NCI-H69 (cell line): ENCODE data around the gene SEC24A.
"Not testable (repeated sequence)": the region's sequence is repeated elsewhere in the genome, so short reads cannot be mapped to it uniquely, and the experiment has no call there.

Source experiments
- DNase-seq: peaks from one replicate; lab custom pipeline; 2025; lab: John Stamatoyannopoulos, UW

The SEC24A gene

GRCh38 chr5:134749415-134749814 is 100.8 kb downstream of the SEC24A start:
- no peak for DNase-seq

DNA sequence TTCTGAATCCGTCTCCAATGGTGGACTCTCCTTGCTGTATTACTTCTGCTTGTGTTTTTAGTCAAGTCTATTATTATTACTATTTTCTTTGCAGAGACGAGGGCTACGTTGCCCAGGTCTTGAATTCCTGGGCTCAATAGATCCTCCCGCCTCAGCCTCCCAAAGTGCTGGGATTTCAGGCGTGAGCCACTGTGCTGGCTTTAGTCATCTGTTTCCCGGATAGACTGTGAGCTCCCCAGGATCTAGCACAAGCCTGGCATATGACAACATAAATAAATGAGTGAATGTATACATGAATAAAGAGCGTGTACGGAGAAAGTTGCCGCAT is 109.6 kb downstream of the SEC24A start:
- DNase-seq, result no peak

DNA sequence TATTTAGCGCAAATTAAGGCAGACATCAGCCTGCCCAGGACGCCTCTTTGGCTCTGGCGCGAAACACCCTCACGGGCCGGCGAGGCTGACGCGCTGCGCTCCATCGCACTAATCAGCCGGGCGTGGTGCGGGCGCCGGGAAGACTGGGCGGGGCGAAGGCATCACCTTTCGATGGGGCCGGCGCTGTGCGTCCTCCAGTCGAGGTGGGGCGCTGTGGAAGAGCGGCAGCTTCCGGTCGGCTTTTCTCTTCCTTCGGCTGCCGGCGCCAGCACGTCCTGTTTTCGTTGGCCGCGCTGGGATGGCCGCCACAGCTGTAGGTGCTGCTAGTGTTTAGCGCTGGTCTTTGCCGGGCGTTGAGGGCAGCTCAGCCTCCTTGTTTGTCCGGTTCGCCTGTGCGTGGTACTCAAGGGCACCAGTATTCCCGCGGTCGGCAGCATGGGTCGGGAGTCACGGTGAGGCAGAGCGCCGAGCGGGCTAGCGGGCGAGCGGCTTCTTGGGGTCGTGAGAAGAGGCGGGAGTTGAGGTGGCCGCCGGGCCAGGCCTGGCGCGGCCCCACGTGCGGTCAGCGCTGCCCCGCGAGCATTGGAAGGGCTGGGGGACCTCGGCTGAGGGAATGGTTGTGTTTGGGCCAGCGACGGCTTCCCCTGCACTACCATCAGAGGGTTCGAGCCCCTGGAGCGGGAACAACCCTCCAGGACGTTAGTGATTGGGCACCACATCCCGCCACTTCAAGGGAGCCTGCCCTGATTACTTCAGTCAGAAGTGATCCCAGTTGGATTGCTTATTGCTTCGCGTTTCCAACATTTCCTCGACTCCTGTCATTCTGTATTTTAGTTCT is 110.1 kb downstream of the SEC24A start, which contains the start of gene DDX46:
Gene DDX46, plus strand, starts transcription at position 276 of the 838 bp plus-strand sequence. Its CDS starts 160 bp downstream, at position 436.
- DNase-seq, result peak; percentile 98

- not testable (repeated sequence) for DNase-seq
Measured at GRCh38 chr5:134767528-134768291, 119.1 kb downstream of the SEC24A start.

GRCh38 chr5:134769206-134769605 is 120.6 kb downstream of the SEC24A start:
- no peak for DNase-seq

GRCh38 chr5:134772461-134773125 is 124.0 kb downstream of the SEC24A start:
- DNase-seq, result no peak

DNA sequence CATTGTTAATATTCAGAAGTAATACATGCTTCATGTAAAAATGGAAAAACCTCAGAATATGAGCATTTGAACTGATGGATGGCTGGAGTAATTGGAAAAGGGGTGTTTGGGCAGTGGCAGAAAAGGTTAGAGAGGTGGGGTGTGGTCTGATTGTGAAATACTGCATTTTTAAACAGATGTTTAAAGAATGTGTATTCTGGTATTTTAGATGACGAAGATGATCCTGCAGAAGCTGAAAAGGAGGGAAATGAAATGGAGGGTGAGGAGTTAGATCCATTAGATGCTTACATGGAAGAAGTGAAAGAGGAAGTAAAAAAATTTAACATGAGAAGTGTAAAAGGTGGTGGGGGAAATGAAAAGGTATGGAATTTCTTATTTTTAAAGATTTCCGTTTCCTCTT is 128.8 kb downstream of the SEC24A start:
- no peak for DNase-seq
